ENCODE data around the gene MAIP1.

GRCh38 chr2:199936554-199936953, 18.8 kb upstream of the MAIP1 start:
- TF ChIP-seq CTCF (conservative IDR thresholded peaks at IDR 0.05; ENCODE audit: low read depth, low read length), result no peak
- TF ChIP-seq RAD21 (IDR thresholded peaks at IDR 0.05; ENCODE audit: low read length), result no peak
- no peak for TF ChIP-seq POLR2A (IDR thresholded peaks at IDR 0.05; ENCODE audit: low read depth, low read length)
- TF ChIP-seq RCOR1 (IDR thresholded peaks at IDR 0.05; ENCODE audit: insufficient replicate concordance, low read length), result no peak
- TF ChIP-seq USF2 (IDR thresholded peaks at IDR 0.05; ENCODE audit: low read depth, low read length), result no peak
- no peak for TF ChIP-seq CHD1 (IDR thresholded peaks at IDR 0.05; ENCODE audit: low read depth, low read length)
- TF ChIP-seq FOS (IDR thresholded peaks at IDR 0.05; ENCODE audit: low read depth, low read length), result no peak
- TF ChIP-seq ELK1 (IDR thresholded peaks at IDR 0.05; ENCODE audit: borderline replicate concordance, low read depth, low read length), result no peak
- TF ChIP-seq RFX5 (IDR thresholded peaks at IDR 0.05; ENCODE audit: low read depth, low read length), result no peak
- no peak for TF ChIP-seq MAFK (IDR thresholded peaks at IDR 0.05; ENCODE audit: low read depth, low read length)
